Erythroblast (primary cell): Measurements from ENCODE around the gene MOV10L1.

Experiments
- GATA1 ChIP-seq: IDR thresholded peaks from 2 replicates; pipeline ENCODE4 v1.6.1; 2011; ENCODE audit warnings: low read depth, mild to moderate bottlenecking, control low read depth, low read length, moderate library complexity
- POLR2A ChIP-seq: IDR thresholded peaks from 2 replicates; pipeline ENCODE4 v1.6.1; 2011; ENCODE audit warnings: mild to moderate bottlenecking, low read length

GRCh38 chr22:50083462-50084079 lies 6.2 kb upstream of the MOV10L1 start:
- TF ChIP-seq POLR2A: peak; percentile 16
- no peak for TF ChIP-seq GATA1
